GM12891 (cell line): ENCODE results near the gene ANKRD61. TPM values are rescaled to one million over a fixed set of nuclear protein-coding genes. Genes with fewer than 3 reads are reported as not detected.
"Not testable (repeated sequence)": the region's sequence is repeated elsewhere in the genome, so short reads cannot be mapped to it uniquely, and the experiment has no call there.

Experiments
- DNase-seq: peaks from one replicate; pipeline ENCODE4 v3.0.0; 2011; ENCODE audit warnings: low spot score; ENCODE audit not compliant: insufficient read length
- FAIRE-seq: peaks from 2 replicates; lab custom pipeline; 2011; peaks lifted over from hg19 to GRCh38; lab: Jason Lieb, UNC
- PAX5 ChIP-seq: IDR thresholded peaks from 2 replicates; pipeline ENCODE4 v1.6.1; 2011; ENCODE audit warnings: low read length, moderate library complexity, mild to moderate bottlenecking; ENCODE audit not compliant: insufficient read depth, severe bottlenecking
- POLR2A ChIP-seq: IDR thresholded peaks from 2 replicates; pipeline ENCODE4 v1.6.1; 2011; ENCODE audit warnings: low read depth, low read length, control low read depth
- POLR2AphosphoS5 ChIP-seq: IDR thresholded peaks from 2 replicates; pipeline ENCODE4 v1.6.1; 2011; ENCODE audit warnings: low read depth, low read length, control low read depth
- POU2F2 ChIP-seq: IDR thresholded peaks from 2 replicates; pipeline ENCODE4 v1.6.1; 2011; ENCODE audit warnings: low read depth, mild to moderate bottlenecking, control low read depth, low read length, moderate library complexity
- SPI1 ChIP-seq: IDR thresholded peaks from 2 replicates; pipeline ENCODE4 v1.6.1; 2011; ENCODE audit warnings: low read depth, low read length, control low read depth
- TAF1 ChIP-seq: IDR thresholded peaks from 2 replicates; pipeline ENCODE4 v1.6.1; 2011; ENCODE audit warnings: low read depth, low read length, control low read depth
- polyA plus RNA-seq: library from polyadenylated mRNA; unstranded; fragments of >200 nt; gene quantifications from one replicate; pipeline ENCODE4 v1.2.1, GENCODE V29; 2012; ENCODE audit warnings: low read depth, missing spikeins, inconsistent platforms; ENCODE audit not compliant: missing spikeins

Gene ANKRD61
- polyA plus RNA-seq = 0.14 TPM

GRCh38 chr7:6030988-6031387 lies at the start of gene ANKRD61:
Gene ANKRD61 (plus strand): TSS chr7:6031376. CDS start chr7:6031376, 0 bp downstream.
- FAIRE-seq = no peak
- DNase-seq = no peak
- TF ChIP-seq PAX5 (no peak), POLR2AphosphoS5 (no peak), SPI1 (no peak), POLR2A (no peak)

- DNase-seq, FAIRE-seq: not testable (repeated sequence)
These were observed 44.1 kb upstream of the ANKRD61 start for GRCh38 chr7:5987061-5987460.

GRCh38 chr7:5997210-5997808 lies 33.9 kb upstream of the ANKRD61 start:
- DNase-seq (no peak), FAIRE-seq (no peak)
- TF ChIP-seq TAF1 (no peak), POLR2AphosphoS5 (no peak), POU2F2 (no peak), PAX5 (no peak), POLR2A (no peak), SPI1 (no peak)

- FAIRE-seq = no peak
- TF ChIP-seq PAX5 (no peak), POLR2AphosphoS5 (no peak), POU2F2 (no peak), SPI1 (no peak), POLR2A (no peak), TAF1 (no peak)
- DNase-seq = no peak
These were observed 23.8 kb upstream of the ANKRD61 start for GRCh38 chr7:6007386-6007785.

- FAIRE-seq, DNase-seq: not testable (repeated sequence)
These were observed 23.2 kb upstream of the ANKRD61 start for GRCh38 chr7:6007835-6008590.

GRCh38 chr7:6008668-6009611 lies 22.2 kb upstream of the ANKRD61 start, which contains the start of the genes AIMP2 and PMS2:
Gene AIMP2 (plus strand): TSS chr7:6009272. CDS start chr7:6009364, 92 bp downstream.
Gene PMS2 (minus strand): TSS chr7:6009049. CDS start chr7:6009019, 30 bp downstream.
- DNase-seq (peak; percentile 85), FAIRE-seq (peak; percentile 87)
- TF ChIP-seq PAX5 (no peak), POLR2A (peak; percentile 91), POLR2AphosphoS5 (peak; percentile 90), SPI1 (no peak), POU2F2 (peak; percentile 54), TAF1 (peak; percentile 54)

- FAIRE-seq, DNase-seq: not testable (repeated sequence)
These were observed 20.8 kb upstream of the ANKRD61 start for GRCh38 chr7:6010370-6010769.

- DNase-seq = no peak
- no peak for TF ChIP-seq SPI1
- no peak for TF ChIP-seq PAX5
- TF ChIP-seq TAF1 = no peak
- no peak for TF ChIP-seq POU2F2
- no peak for TF ChIP-seq POLR2A
- no peak for TF ChIP-seq POLR2AphosphoS5
- FAIRE-seq = no peak
These were observed 19.6 kb upstream of the ANKRD61 start for GRCh38 chr7:6011541-6011940.

GRCh38 chr7:6012355-6013104 lies 18.6 kb upstream of the ANKRD61 start:
- DNase-seq = no peak

More at GRCh38 chr7:6012355-6013104, 18.6 kb upstream of the ANKRD61 start:
- FAIRE-seq = no peak
- TF ChIP-seq POU2F2 (no peak), POLR2AphosphoS5 (no peak), TAF1 (no peak), PAX5 (no peak), SPI1 (no peak), POLR2A (no peak)
